ENCODE measurements around the gene SULT1A2.

SULT1A2 gene

GRCh38 chr16:28575446-28576109 lies 21.3 kb downstream of the SULT1A2 start:
- Histone ChIP-seq H3K9me3 (ENCODE audit: control extremely low read depth in 1 of 5, control insufficient read depth in 4 of 5, insufficient read depth in 2 of 5, low read depth in 1 of 5, low read length in 4 of 5) (no peaks in the 10 kb centered on the region), H3K4me1 (ENCODE audit: control extremely low read depth in 1 of 4, control insufficient read depth in 4 of 4, insufficient read depth in 4 of 4, low read length in 3 of 4) (peaks cover 2 to 19% (median 12%) of the 10 kb centered on the region in 4 experiments), H3K27ac (ENCODE audit: insufficient read depth in 1 of 2, low read depth in 1 of 2, low read length in 2 of 2, poor library complexity in 1 of 2, severe bottlenecking in 2 of 2) (no peak overlapping the region), H3K4me3 (ENCODE audit: control insufficient read depth in 1 of 7, extremely low read depth in 1 of 7, insufficient read depth in 4 of 7, low read depth in 2 of 7, low read length in 6 of 7) (no peak overlapping the region), H3K36me3 (ENCODE audit: control insufficient read depth in 4 of 4, insufficient read depth in 4 of 4, low read length in 3 of 4) (peaks cover 0 to 5% (median 2%) of the 10 kb centered on the region in 4 experiments), H3K27me3 (replicated peaks in 2 of 5; ENCODE audit: control insufficient read depth in 4 of 5, insufficient read depth in 5 of 5, low read length in 4 of 5) (no peaks in the 10 kb centered on the region)
- no peak for DNase-seq
- ChIA-PET POLR2A (interaction anchor here (0.6 kb wide), 1 partner anchor 375 kb away, joined by 3 read pairs; no protein-coding TSS in a partner anchor), CTCF (no interaction called here)
- WGBS (ENCODE audit: insufficient coverage) = 100% methylated on average over 5 of the region's 8 CpGs

GRCh38 chr16:28574925-28575324 lies 21.9 kb downstream of the SULT1A2 start:
- POLR2A ChIA-PET = interaction anchor here (0.6 kb wide), 1 partner anchor 375 kb away, joined by 3 read pairs; no protein-coding TSS in a partner anchor
- peaks cover 2 to 19% (median 12%) of the 10 kb centered on the region in 4 experiments for H3K4me1 ChIP-seq (ENCODE audit: control extremely low read depth in 1 of 4, control insufficient read depth in 4 of 4, insufficient read depth in 4 of 4, low read length in 3 of 4)
- WGBS (ENCODE audit: insufficient coverage) = 100% methylated on average over 1 of the region's 2 CpGs
- no peaks in the 10 kb centered on the region for H3K36me3 ChIP-seq (ENCODE audit: control insufficient read depth in 4 of 4, insufficient read depth in 4 of 4, low read length in 3 of 4)
- H3K27me3 ChIP-seq (replicated peaks in 2 of 5; ENCODE audit: control insufficient read depth in 4 of 5, insufficient read depth in 5 of 5, low read length in 4 of 5) = no peaks in the 10 kb centered on the region
- DNase-seq = no peak
- H3K4me3 ChIP-seq (ENCODE audit: control insufficient read depth in 1 of 7, extremely low read depth in 1 of 7, insufficient read depth in 4 of 7, low read depth in 2 of 7, low read length in 6 of 7) = no peak overlapping the region
- H3K27ac ChIP-seq (ENCODE audit: insufficient read depth in 1 of 2, low read depth in 1 of 2, low read length in 2 of 2, poor library complexity in 1 of 2, severe bottlenecking in 2 of 2) = no peak overlapping the region
- H3K9me3 ChIP-seq (ENCODE audit: control extremely low read depth in 1 of 5, control insufficient read depth in 4 of 5, insufficient read depth in 2 of 5, low read depth in 1 of 5, low read length in 4 of 5) = no peaks in the 10 kb centered on the region
- CTCF ChIA-PET = no interaction called here

- Histone ChIP-seq H3K4me1 (ENCODE audit: control extremely low read depth in 1 of 4, control insufficient read depth in 4 of 4, insufficient read depth in 4 of 4, low read length in 3 of 4) (peaks cover 2 to 19% (median 12%) of the 10 kb centered on the region in 4 experiments), H3K4me3 (ENCODE audit: control insufficient read depth in 1 of 7, extremely low read depth in 1 of 7, insufficient read depth in 4 of 7, low read depth in 2 of 7, low read length in 6 of 7) (no peak overlapping the region), H3K36me3 (ENCODE audit: control insufficient read depth in 4 of 4, insufficient read depth in 4 of 4, low read length in 3 of 4) (peaks cover 0 to 3% (median 0%) of the 10 kb centered on the region in 4 experiments), H3K27me3 (replicated peaks in 2 of 5; ENCODE audit: control insufficient read depth in 4 of 5, insufficient read depth in 5 of 5, low read length in 4 of 5) (no peaks in the 10 kb centered on the region), H3K9me3 (ENCODE audit: control extremely low read depth in 1 of 5, control insufficient read depth in 4 of 5, insufficient read depth in 2 of 5, low read depth in 1 of 5, low read length in 4 of 5) (no peaks in the 10 kb centered on the region), H3K27ac (ENCODE audit: insufficient read depth in 1 of 2, low read depth in 1 of 2, low read length in 2 of 2, poor library complexity in 1 of 2, severe bottlenecking in 2 of 2) (no peak overlapping the region)
- ChIA-PET CTCF (interaction anchor here (1.3 to 1.6 kb wide), 2 partner anchors 9 to 21 kb away, joined by 3 to 5 read pairs; no protein-coding TSS in a partner anchor), POLR2A (no interaction called here)
- no peak for DNase-seq
- WGBS (ENCODE audit: insufficient coverage) = 66% methylated on average over 15 of the region's 17 CpGs
Observed at GRCh38 chr16:28573738-28574718, 22.8 kb downstream of the SULT1A2 start.

- Histone ChIP-seq H3K27ac (ENCODE audit: insufficient read depth in 1 of 2, low read depth in 1 of 2, low read length in 2 of 2, poor library complexity in 1 of 2, severe bottlenecking in 2 of 2) (no peak overlapping the region), H3K27me3 (replicated peaks in 2 of 5; ENCODE audit: control insufficient read depth in 4 of 5, insufficient read depth in 5 of 5, low read length in 4 of 5) (no peaks in the 10 kb centered on the region), H3K4me3 (ENCODE audit: control insufficient read depth in 1 of 7, extremely low read depth in 1 of 7, insufficient read depth in 4 of 7, low read depth in 2 of 7, low read length in 6 of 7) (no peak overlapping the region), H3K4me1 (ENCODE audit: control extremely low read depth in 1 of 4, control insufficient read depth in 4 of 4, insufficient read depth in 4 of 4, low read length in 3 of 4) (peaks cover 2 to 19% (median 12%) of the 10 kb centered on the region in 4 experiments), H3K9me3 (ENCODE audit: control extremely low read depth in 1 of 5, control insufficient read depth in 4 of 5, insufficient read depth in 2 of 5, low read depth in 1 of 5, low read length in 4 of 5) (no peaks in the 10 kb centered on the region), H3K36me3 (ENCODE audit: control insufficient read depth in 4 of 4, insufficient read depth in 4 of 4, low read length in 3 of 4) (peaks cover 0 to 3% (median 0%) of the 10 kb centered on the region in 4 experiments)
- POLR2A ChIA-PET = no interaction called here
- peak in 1 of 3 donors; percentile 13 for DNase-seq
- CTCF ChIA-PET = interaction anchor here (1.3 to 1.6 kb wide), 2 partner anchors 8 to 22 kb away, joined by 3 to 5 read pairs; no protein-coding TSS in a partner anchor
- WGBS (ENCODE audit: insufficient coverage) = 65% methylated on average over 14 of the region's 15 CpGs
Observed at GRCh38 chr16:28572696-28573510, 23.9 kb downstream of the SULT1A2 start.

- Histone ChIP-seq H3K9me3 (ENCODE audit: control extremely low read depth in 1 of 5, control insufficient read depth in 4 of 5, insufficient read depth in 2 of 5, low read depth in 1 of 5, low read length in 4 of 5) (peaks cover 0 to 14% (median 8%) of the 10 kb centered on the region in 5 experiments), H3K4me1 (ENCODE audit: control extremely low read depth in 1 of 4, control insufficient read depth in 4 of 4, insufficient read depth in 4 of 4, low read length in 3 of 4) (peaks cover 2 to 19% (median 12%) of the 10 kb centered on the region in 4 experiments), H3K27me3 (replicated peaks in 2 of 5; ENCODE audit: control insufficient read depth in 4 of 5, insufficient read depth in 5 of 5, low read length in 4 of 5) (no peaks in the 10 kb centered on the region), H3K36me3 (ENCODE audit: control insufficient read depth in 4 of 4, insufficient read depth in 4 of 4, low read length in 3 of 4) (peaks cover 2 to 13% (median 4%) of the 10 kb centered on the region in 4 experiments), H3K4me3 (ENCODE audit: control insufficient read depth in 1 of 7, extremely low read depth in 1 of 7, insufficient read depth in 4 of 7, low read depth in 2 of 7, low read length in 6 of 7) (no peak overlapping the region), H3K27ac (ENCODE audit: insufficient read depth in 1 of 2, low read depth in 1 of 2, low read length in 2 of 2, poor library complexity in 1 of 2, severe bottlenecking in 2 of 2) (no peak overlapping the region)
- no peak for DNase-seq
- POLR2A ChIA-PET = no interaction called here
- CTCF ChIA-PET = no interaction called here
- 100% methylated on average over 2 of the region's 4 CpGs for WGBS (ENCODE audit: insufficient coverage)
Observed at GRCh38 chr16:28569968-28570752, 26.7 kb downstream of the SULT1A2 start.

- WGBS (ENCODE audit: insufficient coverage) = 100% methylated on average over 2 of the region's 5 CpGs
- Histone ChIP-seq H3K4me1 (ENCODE audit: control extremely low read depth in 1 of 4, control insufficient read depth in 4 of 4, insufficient read depth in 4 of 4, low read length in 3 of 4) (peaks cover 2 to 17% (median 12%) of the 10 kb centered on the region in 4 experiments), H3K9me3 (ENCODE audit: control extremely low read depth in 1 of 5, control insufficient read depth in 4 of 5, insufficient read depth in 2 of 5, low read depth in 1 of 5, low read length in 4 of 5) (peaks cover 0 to 14% (median 8%) of the 10 kb centered on the region in 5 experiments), H3K27me3 (replicated peaks in 2 of 5; ENCODE audit: control insufficient read depth in 4 of 5, insufficient read depth in 5 of 5, low read length in 4 of 5) (no peaks in the 10 kb centered on the region), H3K4me3 (ENCODE audit: control insufficient read depth in 1 of 7, extremely low read depth in 1 of 7, insufficient read depth in 4 of 7, low read depth in 2 of 7, low read length in 6 of 7) (no peak overlapping the region), H3K27ac (ENCODE audit: insufficient read depth in 1 of 2, low read depth in 1 of 2, low read length in 2 of 2, poor library complexity in 1 of 2, severe bottlenecking in 2 of 2) (no peak overlapping the region), H3K36me3 (ENCODE audit: control insufficient read depth in 4 of 4, insufficient read depth in 4 of 4, low read length in 3 of 4) (peaks cover 2 to 17% (median 6%) of the 10 kb centered on the region in 4 experiments)
- DNase-seq = no peak
- CTCF ChIA-PET = no interaction called here
- POLR2A ChIA-PET = no interaction called here
Observed at GRCh38 chr16:28569021-28569420, 27.8 kb downstream of the SULT1A2 start.
